ENCODE measurements around the gene CCDC197. TPM values are rescaled to one million over a fixed set of nuclear protein-coding genes. Genes with fewer than 3 reads are reported as not detected.

The CCDC197 gene
- total RNA-seq, 1 experiment from 2014 or later: not detected

GRCh38 chr14:94030571-94030970 is 33.5 kb downstream of the CCDC197 start:
- TF ChIP-seq ATF6 (CRISPR knock-in tag; IDR thresholded peaks at IDR 0.05) (no peak), JUN (CRISPR knock-in tag; IDR thresholded peaks at IDR 0.05) (no peak), MAX (CRISPR knock-in tag; IDR thresholded peaks at IDR 0.05) (no peak), ZNF281 (CRISPR knock-in tag; IDR thresholded peaks at IDR 0.05) (no peak), PREB (CRISPR knock-in tag; IDR thresholded peaks at IDR 0.05; ENCODE audit: borderline replicate concordance) (no peak), E2F5 (CRISPR knock-in tag; IDR thresholded peaks at IDR 0.05) (no peak), IRF1 (CRISPR knock-in tag; IDR thresholded peaks at IDR 0.05) (no peak), NR1H2 (CRISPR knock-in tag; IDR thresholded peaks at IDR 0.05) (no peak), RORB (CRISPR knock-in tag; IDR thresholded peaks at IDR 0.05) (no peak), RELA (CRISPR knock-in tag; IDR thresholded peaks at IDR 0.05; ENCODE audit: borderline replicate concordance) (no peak), NR3C1 (CRISPR knock-in tag; conservative IDR thresholded peaks at IDR 0.05; ENCODE audit: low read depth) (no peak), CDX4 (CRISPR knock-in tag; IDR thresholded peaks at IDR 0.05; ENCODE audit: borderline replicate concordance) (no peak), CTCF (IDR thresholded peaks at IDR 0.05) (no peak), FOXP1 (CRISPR knock-in tag; IDR thresholded peaks at IDR 0.05; ENCODE audit: borderline replicate concordance) (no peak)
- DNase-seq (ENCODE audit: low spot score) (no peak), ATAC-seq (no peak)
- Mint-ChIP-seq H3K27me3 (ENCODE audit: low read depth) (no peaks in the 10 kb centered on the region), H3K27ac (no peak overlapping the region), H3K9me3 (peaks cover 16% of the 10 kb centered on the region), H3K36me3 (peaks cover 17% of the 10 kb centered on the region), H3K4me1 (peaks cover 3% of the 10 kb centered on the region), H3K4me3 (no peak overlapping the region)
- ChIA-PET POLR2A (no interaction called here), CTCF (no interaction called here)

Measured in WTC11 (cell line).